Central memory CD8-positive, alpha-beta T cell (primary cell): Measurements from ENCODE around the gene SAXO1.
"Not testable (repeated sequence)": the region's sequence is repeated elsewhere in the genome, so short reads cannot be mapped to it uniquely, and the experiment has no call there.

Source experiments
- ATAC-seq: fragments of 150-1000 bp; cut with Tn5 transposase; replicated peaks from 2 replicates; pipeline ENCODE4 v1.10.0; 2022; ENCODE audit warnings: mild to moderate bottlenecking, moderate FRiP score, moderate number of reproducible peaks; ENCODE audit not compliant: poor library complexity, severe bottlenecking; ENCODE audit errors: extremely low read depth
- DNase-seq, 2 donors: peaks; one replicate each; pipeline ENCODE4 v3.0.0; 2021; ENCODE audit warnings: low spot score in 2 of 2
- H3K27ac Mint-ChIP-seq: one replicate; pipeline ENCODE4 v1.8.0; 2022; ENCODE audit warnings: low read depth, mild to moderate bottlenecking, moderate library complexity, mixed read lengths
- H3K27me3 Mint-ChIP-seq: one replicate; pipeline ENCODE4 v1.8.0; 2022; ENCODE audit warnings: mixed read lengths
- H3K36me3 Mint-ChIP-seq: one replicate; pipeline ENCODE4 v1.8.0; 2022; ENCODE audit warnings: mild to moderate bottlenecking, moderate library complexity, mixed read lengths; ENCODE audit not compliant: insufficient read depth
- H3K4me1 Mint-ChIP-seq: one replicate; pipeline ENCODE4 v1.8.0; 2022; ENCODE audit warnings: mixed read lengths
- H3K4me3 Mint-ChIP-seq: one replicate; pipeline ENCODE4 v1.8.0; 2022; ENCODE audit warnings: mild to moderate bottlenecking, moderate library complexity, mixed read lengths
- H3K9me3 Mint-ChIP-seq: one replicate; pipeline ENCODE4 v1.8.0; 2022; ENCODE audit warnings: mixed read lengths

The SAXO1 gene

GRCh38 chr9:19026375-19026774 is 6.6 kb downstream of the SAXO1 start:
- H3K36me3 Mint-ChIP-seq = no peaks in the 10 kb centered on the region
- no peak for DNase-seq
- no peak overlapping the region for H3K4me3 Mint-ChIP-seq
- no peaks in the 10 kb centered on the region for H3K9me3 Mint-ChIP-seq
- H3K4me1 Mint-ChIP-seq = no peaks in the 10 kb centered on the region
- no peak for ATAC-seq
- H3K27me3 Mint-ChIP-seq = peaks cover 45% of the 10 kb centered on the region
- no peak overlapping the region for H3K27ac Mint-ChIP-seq

DNA sequence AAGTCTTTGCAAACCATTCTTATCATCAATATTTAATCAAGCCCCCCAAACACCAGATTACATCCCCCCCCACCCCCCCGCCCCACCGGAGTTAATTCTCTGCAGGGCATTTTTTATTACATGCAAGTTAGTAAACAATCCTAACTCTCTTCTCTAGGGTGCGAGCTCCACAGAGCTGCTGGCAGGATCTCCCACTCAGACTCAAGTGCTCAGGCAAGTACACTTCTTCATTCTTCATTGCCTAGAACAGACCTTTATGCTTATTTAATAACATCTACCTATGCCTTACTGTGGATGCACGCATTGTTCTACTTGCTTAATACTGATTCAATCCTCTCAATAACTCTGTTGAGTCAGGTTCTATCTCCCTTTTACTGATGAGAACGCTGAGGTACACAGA is 9.9 kb downstream of the SAXO1 start:
- Mint-ChIP-seq H3K27me3 (peaks cover 25% of the 10 kb centered on the region), H3K4me1 (no peaks in the 10 kb centered on the region), H3K27ac (no peak overlapping the region), H3K9me3 (no peaks in the 10 kb centered on the region), H3K4me3 (no peak overlapping the region), H3K36me3 (no peaks in the 10 kb centered on the region)
- ATAC-seq = no peak
- DNase-seq = no peak

DNA sequence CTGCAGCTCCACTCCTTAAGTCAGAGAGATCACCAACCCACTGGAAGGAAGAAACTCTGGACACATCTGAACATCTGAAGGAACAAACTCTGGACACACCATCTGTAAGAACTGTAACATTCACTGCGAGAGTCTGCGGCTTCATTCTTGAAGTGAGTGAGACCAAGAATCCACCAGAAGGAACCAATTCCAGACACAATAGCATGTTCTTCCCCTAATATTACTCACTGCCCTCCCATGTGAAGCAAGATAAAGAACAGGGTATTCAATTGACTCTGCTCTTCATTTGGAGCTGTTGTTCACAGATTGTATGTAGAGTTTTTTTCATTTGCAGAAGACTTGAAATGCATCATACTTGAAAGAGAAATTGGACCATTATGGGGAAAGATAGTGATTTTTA is 10.8 kb downstream of the SAXO1 start:
- Mint-ChIP-seq H3K27ac (no peak overlapping the region), H3K4me3 (no peak overlapping the region), H3K4me1 (no peaks in the 10 kb centered on the region), H3K27me3 (peaks cover 25% of the 10 kb centered on the region), H3K36me3 (no peaks in the 10 kb centered on the region), H3K9me3 (no peaks in the 10 kb centered on the region)
- ATAC-seq (no peak), DNase-seq (no peak)

DNA sequence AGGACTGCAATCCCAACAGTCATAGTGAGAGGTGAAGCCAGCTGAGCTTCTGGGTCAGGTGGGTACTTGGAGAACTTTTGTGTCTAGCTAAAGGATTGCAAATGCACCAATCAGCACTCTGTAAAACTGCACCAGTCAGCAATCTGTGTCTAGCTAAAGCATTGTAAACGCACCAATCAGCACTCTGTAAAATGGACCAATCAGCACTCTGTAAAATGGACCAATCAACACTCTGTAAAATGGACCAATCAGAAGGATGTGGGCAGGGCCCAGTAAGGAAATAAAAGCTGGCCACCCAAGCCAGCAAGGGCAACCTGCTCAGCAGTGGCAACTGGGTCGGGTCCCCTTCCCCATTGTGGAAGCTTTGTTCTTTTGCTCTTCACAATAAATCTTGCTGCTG is 11.4 kb downstream of the SAXO1 start:
- not testable (repeated sequence) for H3K36me3 Mint-ChIP-seq, ATAC-seq

GRCh38 chr9:19020886-19021455 is 12.0 kb downstream of the SAXO1 start:
- no peaks in the 10 kb centered on the region for H3K36me3 Mint-ChIP-seq
- DNase-seq (no peak), ATAC-seq (no peak)
- no peak overlapping the region for H3K4me3 Mint-ChIP-seq
- peaks cover 16% of the 10 kb centered on the region for H3K27me3 Mint-ChIP-seq
- no peak overlapping the region for H3K27ac Mint-ChIP-seq
- H3K9me3 Mint-ChIP-seq = no peaks in the 10 kb centered on the region
- no peaks in the 10 kb centered on the region for H3K4me1 Mint-ChIP-seq

More for the DNA sequence above, 11.4 kb downstream of the SAXO1 start:
- not testable (repeated sequence) for H3K4me3 Mint-ChIP-seq, H3K9me3 Mint-ChIP-seq, H3K4me1 Mint-ChIP-seq, DNase-seq, H3K27ac Mint-ChIP-seq
- peaks cover 20% of the 10 kb centered on the region for H3K27me3 Mint-ChIP-seq

- DNase-seq (no peak), ATAC-seq (no peak)
- H3K4me1 Mint-ChIP-seq = no peaks in the 10 kb centered on the region
- H3K27me3 Mint-ChIP-seq = peaks cover 2% of the 10 kb centered on the region
- H3K36me3 Mint-ChIP-seq = no peaks in the 10 kb centered on the region
- H3K27ac Mint-ChIP-seq = no peak overlapping the region
- H3K4me3 Mint-ChIP-seq = no peak overlapping the region
- H3K9me3 Mint-ChIP-seq = no peaks in the 10 kb centered on the region
Observed at GRCh38 chr9:19018201-19018600, 14.8 kb downstream of the SAXO1 start.

GRCh38 chr9:19009391-19009965 is 23.5 kb downstream of the SAXO1 start:
- DNase-seq = no peak
- H3K36me3 Mint-ChIP-seq = no peaks in the 10 kb centered on the region
- no peak for ATAC-seq
- no peak overlapping the region for H3K27ac Mint-ChIP-seq
- no peaks in the 10 kb centered on the region for H3K9me3 Mint-ChIP-seq
- H3K27me3 Mint-ChIP-seq = no peaks in the 10 kb centered on the region
- no peaks in the 10 kb centered on the region for H3K4me1 Mint-ChIP-seq
- H3K4me3 Mint-ChIP-seq = no peak overlapping the region

- DNase-seq = no peak
- no peaks in the 10 kb centered on the region for H3K4me1 Mint-ChIP-seq
- peaks cover 45% of the 10 kb centered on the region for H3K27me3 Mint-ChIP-seq
- no peak overlapping the region for H3K27ac Mint-ChIP-seq
- H3K36me3 Mint-ChIP-seq = no peaks in the 10 kb centered on the region
- no peak for ATAC-seq
- no peak overlapping the region for H3K4me3 Mint-ChIP-seq
- H3K9me3 Mint-ChIP-seq = peaks cover 6% of the 10 kb centered on the region
Observed at GRCh38 chr9:19000133-19000532, 32.9 kb downstream of the SAXO1 start.

- no peak overlapping the region for H3K4me3 Mint-ChIP-seq
- DNase-seq (no peak), ATAC-seq (no peak)
- H3K36me3 Mint-ChIP-seq = no peaks in the 10 kb centered on the region
- H3K4me1 Mint-ChIP-seq = no peaks in the 10 kb centered on the region
- no peak overlapping the region for H3K27ac Mint-ChIP-seq
- peaks cover 45% of the 10 kb centered on the region for H3K27me3 Mint-ChIP-seq
- peaks cover 6% of the 10 kb centered on the region for H3K9me3 Mint-ChIP-seq
Observed at GRCh38 chr9:18999173-18999785, 33.7 kb downstream of the SAXO1 start.

- peaks cover 41% of the 10 kb centered on the region for H3K27me3 Mint-ChIP-seq
- no peak for ATAC-seq
- no peak for DNase-seq
- peaks cover 6% of the 10 kb centered on the region for H3K9me3 Mint-ChIP-seq
- H3K27ac Mint-ChIP-seq = no peak overlapping the region
- H3K4me3 Mint-ChIP-seq = no peak overlapping the region
- no peaks in the 10 kb centered on the region for H3K4me1 Mint-ChIP-seq
- H3K36me3 Mint-ChIP-seq = no peaks in the 10 kb centered on the region
Observed at GRCh38 chr9:18997151-18997550, 35.9 kb downstream of the SAXO1 start.

- H3K4me1 Mint-ChIP-seq = no peaks in the 10 kb centered on the region
- H3K27me3 Mint-ChIP-seq = peaks cover 32% of the 10 kb centered on the region
- no peak for ATAC-seq
Observed at GRCh38 chr9:18996211-18996610, 36.8 kb downstream of the SAXO1 start.

DNA sequence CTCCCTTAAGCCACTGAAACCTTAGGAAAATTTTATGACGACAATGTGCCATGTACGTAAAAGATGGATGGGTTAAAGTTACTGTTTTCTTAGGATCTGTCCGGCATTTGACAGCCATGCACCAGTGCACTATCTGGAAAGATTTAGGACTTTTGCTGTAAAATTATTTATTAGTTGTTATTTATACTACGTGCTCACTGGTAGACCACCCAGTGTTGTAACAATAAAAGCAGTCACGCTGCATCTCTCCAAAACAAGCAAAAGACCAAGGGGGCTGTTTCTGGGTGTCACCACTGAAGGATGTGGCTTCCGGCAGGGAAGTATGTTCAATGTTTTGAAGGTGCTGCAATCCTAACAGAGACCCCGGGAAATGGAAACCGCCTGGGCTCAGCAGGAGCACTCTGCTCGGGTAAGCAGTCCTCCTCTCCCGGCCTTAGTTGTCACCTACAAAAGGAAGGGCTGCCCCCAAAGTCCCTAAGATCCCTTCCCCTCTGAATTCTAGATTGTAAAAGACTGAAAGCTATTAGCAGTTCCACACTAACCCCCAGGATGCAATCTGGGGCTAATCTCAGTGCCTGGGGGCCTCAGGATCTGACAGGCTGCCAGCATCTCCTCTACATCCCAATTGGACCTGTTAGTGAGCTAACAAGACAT is 38.6 kb downstream of the SAXO1 start:
- H3K4me3 Mint-ChIP-seq = no peak overlapping the region
- no peaks in the 10 kb centered on the region for H3K36me3 Mint-ChIP-seq
- peaks cover 25% of the 10 kb centered on the region for H3K27me3 Mint-ChIP-seq
- H3K27ac Mint-ChIP-seq = no peak overlapping the region
- no peaks in the 10 kb centered on the region for H3K4me1 Mint-ChIP-seq
- no peak for ATAC-seq
- peaks cover 6% of the 10 kb centered on the region for H3K9me3 Mint-ChIP-seq
- no peak for DNase-seq

More at GRCh38 chr9:18996211-18996610, 36.8 kb downstream of the SAXO1 start:
- no peak overlapping the region for H3K27ac Mint-ChIP-seq
- DNase-seq = no peak
- no peak overlapping the region for H3K4me3 Mint-ChIP-seq
- H3K36me3 Mint-ChIP-seq = no peaks in the 10 kb centered on the region
- peaks cover 6% of the 10 kb centered on the region for H3K9me3 Mint-ChIP-seq

GRCh38 chr9:18991197-18991596 is 41.8 kb downstream of the SAXO1 start:
- H3K36me3 Mint-ChIP-seq, ATAC-seq, H3K27ac Mint-ChIP-seq, H3K27me3 Mint-ChIP-seq, H3K4me3 Mint-ChIP-seq, H3K4me1 Mint-ChIP-seq, DNase-seq, H3K9me3 Mint-ChIP-seq: not testable (repeated sequence)
